Right lobe of liver (tissue), 4 donors: ENCODE data around the gene ITPKA.

Experiments
- CTCF ChIP-seq, 4 donors: fragments of 200-600 bp in 3 of 4; fragments of 450-650 bp in 1 of 4; IDR thresholded peaks; one replicate each; pipeline versions ENCODE4 v1.5.1 to v1.8.0; 2016 to 2022; ENCODE audit warnings: antibody characterized with exemption in 4 of 4, mild to moderate bottlenecking in 2 of 4
- POLR2A ChIP-seq: fragments of 450-650 bp; IDR thresholded peaks from one replicate; pipeline ENCODE4 v1.6.1; 2017; ENCODE audit warnings: antibody characterized with exemption, mild to moderate bottlenecking
- donor health status: DM: no; HTN: no; CAD: no.
- donor health status: DM: no; HTN: no; CAD: no.
- donor health status: DM: no; HTN: yes; CAD: no.

GRCh38 chr15:41543521-41543870, 49.8 kb downstream of the ITPKA start:
- no peak for TF ChIP-seq CTCF (IDR thresholded peaks at IDR 0.05)
- no peak for TF ChIP-seq POLR2A
